ENCODE results near the gene RIPK4.
"Not testable (repeated sequence)": the region's sequence is repeated elsewhere in the genome, so short reads cannot be mapped to it uniquely, and the experiment has no call there.

Gene RIPK4

GRCh38 chr21:41737651-41738324 is 29.1 kb downstream of the RIPK4 start:
- DNase-seq (ENCODE audit: low read depth) = no peak

DNA sequence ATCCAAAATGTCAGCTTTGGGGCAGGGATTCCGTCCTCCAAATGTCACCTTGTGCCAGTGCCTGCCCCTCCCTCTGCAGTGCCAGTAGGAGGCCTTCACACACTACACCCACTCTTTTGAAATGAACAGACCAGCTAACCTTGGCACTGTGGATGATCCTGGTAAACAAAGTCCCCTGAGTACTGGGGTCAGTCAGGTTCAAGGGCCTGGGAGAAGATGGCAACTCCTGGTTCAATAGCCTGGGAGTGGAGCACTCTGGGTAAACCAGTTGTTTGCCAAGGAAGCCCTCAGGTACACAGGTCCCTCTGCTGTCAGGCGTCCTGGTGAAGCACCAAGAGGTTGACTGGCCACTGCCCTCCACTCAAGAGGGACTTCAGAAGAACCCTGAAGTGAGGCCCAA is 30.4 kb downstream of the RIPK4 start:
- DNase-seq (ENCODE audit: low read depth) = no peak

DNA sequence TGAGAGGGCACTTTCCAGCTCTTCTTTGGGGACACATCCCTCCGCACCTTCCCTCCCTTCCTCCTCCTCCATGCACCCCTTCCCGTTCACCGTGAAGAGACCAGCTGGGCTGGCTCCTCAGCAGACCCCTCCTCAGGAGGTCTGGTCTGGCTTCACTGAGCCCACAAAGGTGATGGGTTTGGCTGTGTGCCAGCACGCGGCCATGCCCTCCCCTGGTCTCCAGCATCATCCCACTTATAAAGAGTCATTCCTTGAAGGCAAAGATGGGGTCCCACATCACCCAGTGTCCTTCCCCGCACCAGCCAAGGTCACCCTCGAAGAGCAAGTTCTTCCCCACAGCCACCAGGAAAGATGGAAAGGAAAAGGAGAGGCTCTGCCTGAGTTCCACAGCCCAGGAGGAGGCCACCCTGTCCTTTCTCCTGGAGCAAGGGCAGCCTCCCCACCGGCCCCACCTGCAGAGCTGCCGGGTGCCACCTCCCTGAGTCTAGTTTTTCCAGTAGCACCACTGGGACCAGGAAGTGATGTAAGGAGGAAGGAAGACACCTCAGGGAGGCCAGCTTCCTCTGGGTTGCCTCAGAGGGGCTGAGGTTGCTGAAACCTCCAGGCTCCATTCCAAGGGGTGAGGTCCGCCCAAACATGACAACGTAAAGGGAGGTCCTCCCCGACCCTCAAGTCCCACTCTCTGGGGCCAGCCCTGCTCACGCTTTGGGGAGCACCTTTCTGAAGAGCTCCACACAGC is 32.7 kb downstream of the RIPK4 start:
- DNase-seq (ENCODE audit: low read depth) = no peak

DNA sequence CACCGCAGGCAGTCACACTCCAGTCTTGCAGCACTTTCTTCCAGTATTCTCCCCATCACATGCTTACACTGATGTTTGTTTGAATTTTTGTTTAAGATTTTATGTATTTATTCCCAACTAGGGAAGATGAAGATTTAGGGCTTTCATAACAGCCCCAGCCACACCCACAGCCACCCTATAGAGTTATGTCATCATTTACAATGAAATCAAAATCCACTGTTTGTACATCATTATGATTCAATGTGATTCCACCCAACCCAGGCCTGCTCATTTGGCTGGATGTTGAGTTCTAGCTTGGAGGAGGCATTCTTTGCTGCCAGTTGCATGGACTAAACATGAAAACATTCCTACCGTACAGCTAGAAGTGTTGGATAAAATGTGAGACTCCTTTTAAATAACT is 35.8 kb downstream of the RIPK4 start:
- no peak for DNase-seq (ENCODE audit: low read depth)

GRCh38 chr21:41730367-41730765 is 36.5 kb downstream of the RIPK4 start:
- DNase-seq (ENCODE audit: low read depth) = no peak

DNA sequence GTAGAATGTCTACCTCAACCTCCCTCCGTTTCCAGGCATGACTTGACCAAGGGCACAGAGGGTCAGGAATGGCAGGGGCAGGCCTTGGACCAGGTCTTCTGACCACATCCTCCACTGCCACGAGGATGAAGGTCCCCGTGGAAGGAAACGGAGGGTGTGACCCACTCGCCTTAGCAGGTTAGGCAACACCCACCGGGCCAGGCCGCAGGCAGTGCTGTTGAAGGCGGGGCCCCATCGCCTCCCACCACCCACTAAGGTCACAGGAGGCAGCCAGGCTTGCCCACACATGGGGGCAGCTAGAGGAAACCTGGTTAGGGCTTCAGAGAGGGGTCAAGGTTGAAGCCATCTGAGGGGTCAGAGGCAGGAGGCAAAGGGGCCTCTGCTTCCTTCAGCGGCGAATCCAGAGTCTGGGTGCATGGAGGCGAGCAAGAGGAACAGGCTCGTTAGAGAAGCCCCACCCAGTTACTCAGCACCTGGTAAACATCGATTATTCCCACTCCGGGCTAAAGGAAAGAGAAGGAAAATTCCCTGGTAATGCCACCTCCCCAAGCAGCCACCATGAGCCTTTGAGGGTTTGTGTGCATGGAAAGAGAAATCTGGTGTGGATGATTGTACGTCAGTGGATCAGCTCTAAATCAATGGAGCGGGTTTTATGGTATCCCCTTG is 37.0 kb downstream of the RIPK4 start:
- no peak for DNase-seq (ENCODE audit: low read depth)

DNA sequence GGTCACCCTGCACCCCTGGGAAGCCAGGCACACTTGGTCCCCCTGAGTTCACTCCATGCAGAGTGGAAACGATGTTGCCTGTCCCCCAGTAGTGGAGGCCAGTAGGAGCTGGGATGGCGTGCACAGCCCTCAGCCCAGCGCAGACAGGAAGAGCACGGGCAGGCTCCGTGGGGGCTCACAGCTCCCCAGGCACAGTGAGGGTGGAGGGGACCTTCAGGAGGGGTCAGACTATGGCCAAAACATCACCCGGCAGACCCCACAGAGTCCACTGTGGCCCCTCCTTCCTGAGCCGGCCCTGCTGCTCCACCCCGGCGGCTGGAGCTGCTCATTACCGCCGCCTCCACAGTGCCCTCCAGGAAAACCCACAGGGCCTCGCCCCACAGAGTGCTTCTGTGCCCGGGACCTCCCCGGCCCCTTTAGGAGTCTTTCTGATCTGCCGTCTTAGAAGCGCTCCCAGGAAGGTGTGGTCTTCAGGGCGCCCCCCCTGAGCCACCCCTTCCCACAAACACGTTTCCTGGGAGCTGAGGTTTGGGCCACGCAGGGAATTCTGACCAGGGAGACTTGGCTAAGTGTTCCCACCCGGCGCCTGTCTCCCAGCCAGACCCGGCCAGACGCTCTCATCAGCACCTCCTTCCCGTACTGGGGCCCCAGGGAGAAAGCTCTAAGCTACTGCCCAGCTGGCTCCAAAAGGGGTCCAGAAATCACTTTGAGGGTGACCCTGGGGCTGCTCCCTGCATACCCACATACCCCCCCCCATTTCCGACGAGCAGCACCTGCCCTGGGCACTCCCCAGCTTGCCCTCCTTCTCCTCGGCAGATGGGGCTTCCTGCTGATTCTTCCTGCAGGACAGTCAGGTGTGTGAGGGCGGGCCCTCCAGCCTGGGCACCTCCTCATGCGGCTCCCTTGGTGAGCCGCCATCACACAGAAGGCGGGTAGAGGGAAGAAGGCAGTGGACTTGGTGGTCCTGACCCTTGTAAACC is 38.8 kb downstream of the RIPK4 start:
- no peak for DNase-seq (ENCODE audit: low read depth)

DNA sequence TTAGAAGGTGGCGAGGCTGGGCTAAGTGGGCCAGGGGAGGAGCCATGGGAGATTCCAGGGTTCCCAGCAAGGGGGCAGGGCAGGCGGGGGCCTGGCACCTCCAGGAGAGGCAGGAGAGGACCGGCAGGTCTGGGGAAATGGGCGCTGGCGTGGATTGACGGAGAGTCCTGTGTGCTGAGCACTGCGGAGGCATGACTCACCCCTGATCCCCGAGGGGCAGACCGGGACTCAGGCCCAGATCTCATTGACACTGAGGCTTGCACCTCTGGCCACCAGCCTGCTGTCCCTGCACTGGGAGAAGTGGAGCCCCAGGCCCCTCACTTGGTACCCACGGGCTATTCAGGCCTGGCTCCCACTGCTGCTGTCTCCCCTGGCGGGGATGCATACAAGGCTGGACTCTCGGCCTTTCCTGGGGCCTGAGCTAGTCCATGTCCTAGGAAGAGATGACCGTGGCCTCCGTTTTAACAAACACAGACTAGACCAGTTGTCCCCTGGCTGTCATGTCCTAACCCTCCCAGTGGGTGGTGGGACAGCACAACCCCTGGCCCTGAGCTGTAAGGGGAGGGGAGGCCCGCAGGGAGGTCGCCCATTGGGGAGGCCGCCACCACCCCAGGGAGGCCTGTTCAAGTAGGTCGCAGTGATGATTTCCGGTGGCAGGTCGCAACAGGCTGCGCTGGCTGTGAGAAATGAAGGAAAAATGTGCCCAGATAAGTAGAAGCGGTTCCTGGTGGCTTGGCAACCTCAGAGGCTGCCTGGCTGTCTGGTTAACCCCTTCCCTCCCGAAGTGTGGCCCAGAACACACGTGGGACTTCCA is 39.7 kb downstream of the RIPK4 start:
- no peak for DNase-seq (ENCODE audit: low read depth)

GRCh38 chr21:41726630-41726969 is 40.3 kb downstream of the RIPK4 start:
- DNase-seq (ENCODE audit: low read depth) = no peak

- no peak for DNase-seq (ENCODE audit: low read depth)
Observed at GRCh38 chr21:41726058-41726558, 40.7 kb downstream of the RIPK4 start.

DNA sequence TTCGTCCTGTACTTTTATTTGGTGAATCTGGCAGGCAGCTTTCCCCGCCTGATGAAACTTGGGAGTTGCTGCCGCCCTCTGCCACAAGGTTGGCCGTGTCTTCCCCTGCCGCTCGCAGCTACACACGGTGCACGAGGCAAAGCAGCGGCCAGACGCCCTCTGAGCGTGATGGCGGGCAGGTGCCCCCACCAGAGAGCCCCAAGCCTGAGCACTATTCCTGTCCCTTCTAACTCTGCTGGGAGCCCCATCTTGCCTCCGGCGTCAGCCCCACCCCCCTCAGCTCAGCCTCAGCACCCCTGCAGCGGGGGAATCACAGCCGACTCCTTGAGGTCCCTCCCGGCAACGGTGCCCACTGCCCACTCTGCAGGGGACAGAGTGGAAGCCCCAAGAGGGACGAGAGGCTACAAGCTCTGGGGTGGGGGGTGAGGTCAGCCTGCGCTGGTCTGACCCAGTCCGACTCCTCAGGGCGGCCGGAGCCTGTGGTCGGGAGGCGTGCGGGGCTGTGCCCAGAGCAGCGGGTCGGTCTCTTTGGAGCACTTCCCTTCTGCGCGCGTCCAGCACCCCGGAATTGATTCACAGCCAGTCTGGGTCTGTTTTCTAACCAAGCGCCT is 41.3 kb downstream of the RIPK4 start:
- no peak for DNase-seq (ENCODE audit: low read depth)

DNA sequence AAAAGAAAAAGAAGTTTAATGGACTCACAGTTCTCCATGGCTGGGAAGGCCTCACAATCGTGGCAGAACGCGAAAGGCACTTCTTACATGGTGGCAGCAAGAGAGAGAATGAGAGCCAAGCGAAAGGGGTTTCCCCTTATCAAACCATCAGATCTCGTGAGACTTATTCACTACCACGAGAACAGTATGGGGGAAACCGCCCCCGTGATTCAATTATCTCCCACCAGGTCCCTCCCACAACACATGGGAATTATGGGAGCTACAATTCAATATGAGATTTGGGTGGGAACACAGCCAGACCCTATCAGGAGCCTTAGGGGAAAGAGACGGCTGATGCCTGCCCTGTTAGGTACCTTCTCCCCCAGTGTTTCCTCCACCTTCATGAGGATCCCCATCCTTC is 43.0 kb downstream of the RIPK4 start:
- not testable (repeated sequence) for DNase-seq (ENCODE audit: low read depth)

GRCh38 chr21:41722052-41723018 is 44.5 kb downstream of the RIPK4 start:
- DNase-seq (ENCODE audit: low read depth) = no peak

- no peak for DNase-seq (ENCODE audit: low read depth)
Observed at GRCh38 chr21:41720250-41720649, 46.6 kb downstream of the RIPK4 start.

- no peak for DNase-seq (ENCODE audit: low read depth)
Observed at GRCh38 chr21:41719691-41720090, 47.2 kb downstream of the RIPK4 start.

- no peak for DNase-seq (ENCODE audit: low read depth)
Observed at GRCh38 chr21:41717573-41718330, 49.1 kb downstream of the RIPK4 start.

DNA sequence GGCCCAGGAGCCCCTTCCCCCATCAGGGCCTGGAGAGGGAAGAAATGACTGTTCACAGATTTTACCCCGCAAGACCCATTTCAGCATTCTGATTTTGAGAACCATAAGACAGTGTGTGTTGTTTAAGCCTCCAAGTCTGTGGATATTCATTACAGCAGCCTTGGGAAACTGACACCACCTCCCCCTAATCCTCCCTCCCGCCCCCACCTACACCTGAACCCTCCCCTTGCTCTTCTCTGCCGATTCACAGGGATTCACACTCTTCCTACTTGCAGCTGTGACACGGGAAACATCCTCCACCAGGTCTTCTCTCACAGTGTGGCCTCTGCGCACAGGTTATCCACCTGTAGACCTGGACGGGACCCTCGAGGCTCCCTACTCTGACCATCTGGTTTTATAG is 50.1 kb downstream of the RIPK4 start:
- DNase-seq (ENCODE audit: low read depth) = no peak

GRCh38 chr21:41715649-41716281 is 51.1 kb downstream of the RIPK4 start:
- no peak for DNase-seq (ENCODE audit: low read depth)

Measured in activated T-helper 1 cell treated with Interleukin-2 at 50 U/mL for 16 hours (primary cell).